Liver (tissue), 9 donors: ENCODE data around the gene SDK2. TPM values are rescaled to one million over a fixed set of nuclear protein-coding genes. Genes with fewer than 3 reads are reported as not detected.

Experiments used
- DNase-seq: peaks from one replicate; pipeline ENCODE4 v3.0.0-alpha.2; 2017; ENCODE audit warnings: low spot score
- H3K27ac ChIP-seq, 2 donors: one replicate each; pipeline ENCODE4 v1.7.0; 2013; ENCODE audit warnings: inconsistent platforms in 2 of 2, low read length in 2 of 2, control low read depth in 1 of 2, low read depth in 1 of 2, mild to moderate bottlenecking in 1 of 2
- H3K27me3 ChIP-seq, 4 donors: one replicate each; pipeline versions ENCODE4 v1.6.1 to v1.7.0; 2013; ENCODE audit warnings: low read length in 3 of 4, inconsistent platforms in 1 of 4, mild to moderate bottlenecking in 1 of 4, moderate library complexity in 1 of 4; ENCODE audit not compliant: control insufficient read depth in 4 of 4, insufficient read depth in 4 of 4
- H3K36me3 ChIP-seq, 4 donors: one replicate each; pipeline versions ENCODE4 v1.6.1 to v1.7.0; 2013; ENCODE audit warnings: low read length in 3 of 4, mild to moderate bottlenecking in 3 of 4, low read depth in 1 of 4, moderate library complexity in 1 of 4; ENCODE audit not compliant: control insufficient read depth in 4 of 4, insufficient read depth in 3 of 4
- H3K4me1 ChIP-seq, 4 donors: one replicate each; pipeline versions ENCODE4 v1.6.1 to v1.7.0; 2013; ENCODE audit warnings: low read length in 3 of 4, mild to moderate bottlenecking in 3 of 4, moderate library complexity in 1 of 4; ENCODE audit not compliant: control insufficient read depth in 4 of 4, insufficient read depth in 4 of 4
- H3K4me3 ChIP-seq, 3 donors: one replicate each; pipeline versions ENCODE4 v1.6.1 to v1.7.0; 2013; ENCODE audit warnings: low read length in 3 of 3, control low read depth in 1 of 3, low read depth in 1 of 3, mild to moderate bottlenecking in 1 of 3
- H3K9ac ChIP-seq, 2 donors: one replicate each; pipeline ENCODE4 v1.7.0; 2013; ENCODE audit warnings: low read length in 2 of 2, mild to moderate bottlenecking in 2 of 2, moderate library complexity in 2 of 2, control low read depth in 1 of 2, low read depth in 1 of 2
- H3K9me3 ChIP-seq, 4 donors: one replicate each; pipeline versions ENCODE4 v1.6.1 to v1.7.0; 2013; ENCODE audit warnings: low read length in 3 of 4; ENCODE audit not compliant: control insufficient read depth in 4 of 4
- CTCF ChIP-seq: fragments of 150-350 bp; IDR thresholded peaks from 2 replicates; pipeline ENCODE4 v1.5.1; 2017; ENCODE audit warnings: improper control_type of control experiment, low read depth, low read length; ENCODE audit not compliant: missing input control
- EGR1 ChIP-seq, 2 donors: IDR thresholded peaks; 2 replicates each; pipeline ENCODE4 v1.6.1; 2016 to 2018; ENCODE audit warnings: antibody characterized with exemption in 2 of 2, low read depth in 2 of 2
- FOXA1 ChIP-seq: IDR thresholded peaks from 2 replicates; pipeline ENCODE4 v1.6.1; 2016; ENCODE audit warnings: antibody characterized with exemption
- FOXA2 ChIP-seq: IDR thresholded peaks from 2 replicates; pipeline ENCODE4 v1.6.1; 2016; ENCODE audit warnings: antibody characterized with exemption
- GABPA ChIP-seq, 2 donors: IDR thresholded peaks in 1 of 2; conservative IDR thresholded peaks in 1 of 2; 2 replicates each; pipeline ENCODE4 v1.6.1; 2016; ENCODE audit warnings: antibody characterized with exemption in 2 of 2, mild to moderate bottlenecking in 1 of 2, moderate library complexity in 1 of 2
- HNF4A ChIP-seq, 2 donors: conservative IDR thresholded peaks; 2 replicates each; pipeline ENCODE4 v1.6.1; 2016; ENCODE audit warnings: antibody characterized with exemption in 2 of 2, mild to moderate bottlenecking in 2 of 2
- HNF4G ChIP-seq: IDR thresholded peaks from 2 replicates; pipeline ENCODE4 v1.6.1; 2016; ENCODE audit warnings: antibody characterized with exemption
- JUND ChIP-seq, 2 donors: IDR thresholded peaks; 2 replicates each; pipeline ENCODE4 v1.6.1; 2016; ENCODE audit warnings: antibody characterized with exemption in 2 of 2
- MAX ChIP-seq: IDR thresholded peaks from 2 replicates; pipeline ENCODE4 v1.6.1; 2016; ENCODE audit warnings: antibody characterized with exemption
- NR2F2 ChIP-seq: IDR thresholded peaks from 2 replicates; pipeline ENCODE4 v1.6.1; 2016; ENCODE audit warnings: antibody characterized with exemption
- RAD21 ChIP-seq, 2 donors: IDR thresholded peaks; 2 replicates each; pipeline ENCODE4 v1.6.1; 2016; ENCODE audit warnings: antibody characterized with exemption in 2 of 2, mild to moderate bottlenecking in 2 of 2
- REST ChIP-seq: IDR thresholded peaks from 2 replicates; pipeline ENCODE4 v1.6.1; 2016; ENCODE audit warnings: antibody characterized with exemption, mild to moderate bottlenecking
- RXRA ChIP-seq, 2 donors: IDR thresholded peaks; 2 replicates each; pipeline ENCODE4 v1.6.1; 2017 to 2018; ENCODE audit warnings: antibody characterized with exemption in 2 of 2, mild to moderate bottlenecking in 1 of 2
- SP1 ChIP-seq: IDR thresholded peaks from 2 replicates; pipeline ENCODE4 v1.6.1; 2018; ENCODE audit warnings: antibody characterized with exemption, mild to moderate bottlenecking
- TAF1 ChIP-seq: conservative IDR thresholded peaks from 2 replicates; pipeline ENCODE4 v1.6.1; 2016; ENCODE audit warnings: antibody characterized with exemption, mild to moderate bottlenecking
- YY1 ChIP-seq: IDR thresholded peaks from 2 replicates; pipeline ENCODE4 v1.6.1; 2016; ENCODE audit warnings: antibody characterized with exemption, mild to moderate bottlenecking
- WGBS: extraction: QIAGEN DNeasy Blood & Tissue Kit; methylation state at CpG from one replicate; pipeline ENCODE4 v1.1.7; 2013; 5-methylcytosine and 5-hydroxymethylcytosine counted together
- polyA plus RNA-seq, 2 donors: library from polyadenylated mRNA; stranded (reverse) in 1 of 2; unstranded in 1 of 2; fragments of 200-250 nt in 1 of 2; fragments of >200 nt in 1 of 2; fragmentation: Nextera tagmentation in 1 of 2; extraction: Ambion mirVana in 1 of 2; gene quantifications; one replicate each; pipeline versions ENCODE4 v1.2.1 to v1.2.3, GENCODE V29; 2013 to 2015
- total RNA-seq, 2 donors: library from RNA; depleted of rRNA; stranded (reverse); fragments of >200 nt; gene quantifications; one replicate each; pipeline ENCODE4 v1.2.3, GENCODE V29; 2014
- TF ChIP-seq, protein P1 (sequence below): IDR thresholded peaks from 2 replicates; pipeline ENCODE4 v1.6.1; 2016; ENCODE audit warnings: antibody characterized with exemption
- TF ChIP-seq, protein P2 (sequence below): IDR thresholded peaks from 2 replicates; pipeline ENCODE4 v1.6.1; 2016; ENCODE audit warnings: antibody characterized with exemption
- donor health status: healthy.
- donor health status: healthy.
- donor health status: healthy.
- donor health status: healthy.
- donor health status: healthy.

The SDK2 gene
- total and polyA plus RNA-seq, 4 donors = 0.05 to 0.42 (median 0.10) TPM

DNA sequence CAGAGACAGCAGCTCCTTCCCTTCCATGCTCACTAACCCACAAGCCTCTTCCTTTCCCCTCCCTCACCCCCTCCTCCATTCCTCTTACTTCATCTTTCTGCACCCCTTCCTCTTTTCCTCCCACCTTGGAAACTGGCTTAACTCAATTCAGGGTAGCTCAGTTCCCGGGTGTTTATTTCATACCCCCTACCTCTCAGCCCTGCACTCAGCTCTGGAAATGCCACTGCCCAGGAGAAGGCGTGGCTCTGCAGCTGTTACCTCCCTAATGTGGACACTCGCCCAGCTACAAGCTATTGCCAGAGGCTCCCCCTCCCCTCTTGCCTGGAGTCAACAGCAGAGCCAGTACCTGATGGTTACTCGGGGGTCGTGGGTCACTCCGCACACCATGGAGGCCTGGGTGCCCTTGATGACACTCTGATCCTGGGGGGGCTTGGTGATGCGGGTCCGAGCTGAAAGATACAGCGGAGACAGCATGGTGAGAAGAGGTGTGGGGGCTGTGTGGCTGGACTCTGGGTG is 214.0 kb downstream of the SDK2 start:
- H3K36me3 ChIP-seq = no peaks in the 10 kb centered on the region
- peaks cover 0 to 3% (median 0%) of the 10 kb centered on the region in 4 donors for H3K4me1 ChIP-seq
- 63% methylated on average over 9 of the region's 9 CpGs for WGBS
- H3K27ac ChIP-seq = no peak overlapping the region
- H3K27me3 ChIP-seq = no peaks in the 10 kb centered on the region
- TF ChIP-seq YY1 = no peak
- no peak for TF ChIP-seq NR2F2
- no peak for TF ChIP-seq FOXA1
- TF ChIP-seq SP1 = no peak
- TF ChIP-seq FOXA2 = no peak
- TF ChIP-seq HNF4A (conservative IDR thresholded peaks at IDR 0.05) = no peak
- TF ChIP-seq HNF4G = no peak
- no peak for TF ChIP-seq MAX
- TF ChIP-seq, protein P1, sequence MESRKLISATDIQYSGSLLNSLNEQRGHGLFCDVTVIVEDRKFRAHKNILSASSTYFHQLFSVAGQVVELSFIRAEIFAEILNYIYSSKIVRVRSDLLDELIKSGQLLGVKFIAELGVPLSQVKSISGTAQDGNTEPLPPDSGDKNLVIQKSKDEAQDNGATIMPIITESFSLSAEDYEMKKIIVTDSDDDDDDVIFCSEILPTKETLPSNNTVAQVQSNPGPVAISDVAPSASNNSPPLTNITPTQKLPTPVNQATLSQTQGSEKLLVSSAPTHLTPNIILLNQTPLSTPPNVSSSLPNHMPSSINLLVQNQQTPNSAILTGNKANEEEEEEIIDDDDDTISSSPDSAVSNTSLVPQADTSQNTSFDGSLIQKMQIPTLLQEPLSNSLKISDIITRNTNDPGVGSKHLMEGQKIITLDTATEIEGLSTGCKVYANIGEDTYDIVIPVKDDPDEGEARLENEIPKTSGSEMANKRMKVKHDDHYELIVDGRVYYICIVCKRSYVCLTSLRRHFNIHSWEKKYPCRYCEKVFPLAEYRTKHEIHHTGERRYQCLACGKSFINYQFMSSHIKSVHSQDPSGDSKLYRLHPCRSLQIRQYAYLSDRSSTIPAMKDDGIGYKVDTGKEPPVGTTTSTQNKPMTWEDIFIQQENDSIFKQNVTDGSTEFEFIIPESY = no peak
- TF ChIP-seq REST = no peak
- TF ChIP-seq, protein P2, sequence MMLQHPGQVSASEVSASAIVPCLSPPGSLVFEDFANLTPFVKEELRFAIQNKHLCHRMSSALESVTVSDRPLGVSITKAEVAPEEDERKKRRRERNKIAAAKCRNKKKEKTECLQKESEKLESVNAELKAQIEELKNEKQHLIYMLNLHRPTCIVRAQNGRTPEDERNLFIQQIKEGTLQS = no peak
- TF ChIP-seq RAD21 (IDR thresholded peaks at IDR 0.05) = no peak
- no peak for TF ChIP-seq RXRA (IDR thresholded peaks at IDR 0.05)
- TF ChIP-seq GABPA (IDR thresholded peaks at IDR 0.05 in 1 of 2, conservative IDR thresholded peaks at IDR 0.05 in 1 of 2) = no peak
- no peak for TF ChIP-seq JUND (IDR thresholded peaks at IDR 0.05)
- no peak for TF ChIP-seq EGR1 (IDR thresholded peaks at IDR 0.05; ENCODE audit: low read depth in 2 of 2)
- no peak for TF ChIP-seq TAF1
- no peak for TF ChIP-seq CTCF
- H3K9me3 ChIP-seq = no peaks in the 10 kb centered on the region
- H3K9ac ChIP-seq = no peak overlapping the region
- H3K4me3 ChIP-seq = no peak overlapping the region
- DNase-seq = no peak
